GM12878 (cell line): ENCODE results near the gene HOXD13. TPM values are rescaled to one million over a fixed set of nuclear protein-coding genes. Genes with fewer than 3 reads are reported as not detected.
A peak's percentile ranks its signal among the peaks of the same experiment; 100 is the strongest.

ENCODE experiments used
- ATAC-seq: fragments of 200-7000 bp; cut with Tn5 transposase; 3 replicates; pipeline ENCODE4 v1.9.1; 2020; ENCODE audit warnings: mild to moderate bottlenecking, moderate library complexity
- BruUV-seq: library from RNA; stranded (reverse); fragments of 400-500 nt; replicated peaks from 2 replicates; lab custom pipeline; 2021; lab: Mats Ljungman, UMichigan
- CTCF ChIA-PET: fragments of 300-600 bp; sonication (Branson Sonifier 250); formaldehyde crosslinking; extraction: SDS; loops from one replicate; lab custom pipeline; 2021; ENCODE audit warnings: inconsistent platforms; lab: Yijun Ruan, JAX
- POLR2A ChIA-PET: fragments of 350-600 bp; formaldehyde crosslinking; extraction: SDS; loops from one replicate; lab custom pipeline; 2021; ENCODE audit warnings: inconsistent platforms; lab: Charles Lee
- RAD21 ChIA-PET: fragments of 300-600 bp; sonication (Branson Sonifier 250); formaldehyde crosslinking; loops from one replicate; lab custom pipeline; 2023; ENCODE audit warnings: antibody characterized with exemption; ENCODE audit not compliant: unreplicated experiment; lab: Charles Lee
- SMC1A ChIA-PET: fragments of 300-600 bp; sonication (Branson Sonifier 250); formaldehyde crosslinking; loops from one replicate; lab custom pipeline; 2023; ENCODE audit not compliant: unreplicated experiment, uncharacterized antibody; lab: Charles Lee
- DNase-seq: peaks from one replicate; pipeline ENCODE4 v3.0.0-alpha.2; 2011; ENCODE audit warnings: low read depth, low spot score
- FAIRE-seq: peaks from 3 replicates; lab custom pipeline; 2011; peaks lifted over from hg19 to GRCh38; lab: Jason Lieb, UNC
- H2AFZ ChIP-seq: 2 replicates; pipeline ENCODE4 v1.6.0; 2011; ENCODE audit warnings: low read depth, low read length, control low read depth; ENCODE audit not compliant: control insufficient read depth
- H3K27ac ChIP-seq: 2 replicates; pipeline ENCODE4 v1.5.1; 2011; ENCODE audit warnings: control low read depth; ENCODE audit not compliant: control insufficient read depth, insufficient read depth
- H3K27me3 ChIP-seq, 2 experiments: replicated peaks in 1 of 2; 2 replicates each; pipeline versions ENCODE4 v1.6.0 to v1.6.1; 2011; ENCODE audit warnings: low read length in 1 of 2; ENCODE audit not compliant: control insufficient read depth in 2 of 2, insufficient read depth in 2 of 2
- H3K36me3 ChIP-seq, 2 experiments: 2 replicates each; pipeline ENCODE4 v1.5.1; 2011; ENCODE audit warnings: low read length in 1 of 2; ENCODE audit not compliant: control insufficient read depth in 2 of 2, insufficient read depth in 2 of 2
- H3K4me1 ChIP-seq: 2 replicates; pipeline ENCODE4 v1.6.1; 2011; ENCODE audit warnings: mild to moderate bottlenecking, low read length, moderate library complexity, mixed read lengths; ENCODE audit not compliant: control insufficient read depth, insufficient read depth
- H3K4me2 ChIP-seq: 2 replicates; pipeline ENCODE4 v1.6.0; 2011; ENCODE audit warnings: control low read depth; ENCODE audit not compliant: control insufficient read depth, insufficient read depth
- H3K4me3 ChIP-seq: fragments of 200-600 bp; sonication (generic); 2 replicates; pipeline ENCODE4 v1.5.1; 2016
- H3K79me2 ChIP-seq: 2 replicates; pipeline ENCODE4 v1.6.0; 2011; ENCODE audit warnings: low read length; ENCODE audit not compliant: control insufficient read depth, insufficient read depth
- H3K9ac ChIP-seq: 2 replicates; pipeline ENCODE4 v1.8.0; 2011; ENCODE audit warnings: low read length, control low read depth, mixed read lengths; ENCODE audit not compliant: control insufficient read depth, insufficient read depth
- H3K9me3 ChIP-seq: replicated peaks from 3 replicates; pipeline ENCODE4 v1.5.1; 2011; ENCODE audit warnings: mild to moderate bottlenecking, low read length; ENCODE audit not compliant: control insufficient read depth, insufficient read depth
- H4K20me1 ChIP-seq: 2 replicates; pipeline ENCODE4 v1.6.0; 2011; ENCODE audit not compliant: control insufficient read depth, insufficient read depth
- ASH2L ChIP-seq: fragments of 300-600, 200-600 bp; sonication (generic); IDR thresholded peaks from 2 replicates; pipeline ENCODE4 v1.6.1; 2017; ENCODE audit warnings: low read depth, mild to moderate bottlenecking, borderline replicate concordance
- BHLHE40 ChIP-seq, 2 experiments: fragments of 450-650 bp in 1 of 2; IDR thresholded peaks; 2 replicates each; pipeline ENCODE4 v1.6.1; 2011 to 2017; ENCODE audit warnings: low read depth in 2 of 2, borderline replicate concordance in 1 of 2, improper control_type of control experiment in 1 of 2, low read length in 1 of 2, mild to moderate bottlenecking in 1 of 2
- CBX3 ChIP-seq: fragments of 200-600 bp; sonication (generic); IDR thresholded peaks from 2 replicates; pipeline ENCODE4 v1.6.1; 2016; ENCODE audit warnings: low read depth, borderline replicate concordance
- MTA3 ChIP-seq: IDR thresholded peaks from 2 replicates; pipeline ENCODE4 v1.6.1; 2012; ENCODE audit warnings: low read length, inconsistent platforms, borderline replicate concordance
- MXI1 ChIP-seq: fragments of 150-350 bp; IDR thresholded peaks from 2 replicates; pipeline ENCODE4 v1.6.1; 2011; ENCODE audit warnings: low read depth, mild to moderate bottlenecking, inconsistent platforms, low read length, improper control_type of control experiment
- NFIC ChIP-seq: IDR thresholded peaks from 2 replicates; pipeline ENCODE4 v1.6.1; 2012; ENCODE audit warnings: low read depth, mild to moderate bottlenecking, inconsistent platforms, low read length, moderate library complexity
- POU2F2 ChIP-seq: IDR thresholded peaks from 3 replicates; pipeline ENCODE4 v1.6.1; 2011; ENCODE audit warnings: low read depth, mild to moderate bottlenecking, low read length, borderline replicate concordance
- SMC3 ChIP-seq: IDR thresholded peaks from 2 replicates; pipeline ENCODE4 v1.6.1; 2011; ENCODE audit warnings: low read length, improper control_type of control experiment, borderline replicate concordance
- TBL1XR1 ChIP-seq: IDR thresholded peaks from 2 replicates; pipeline ENCODE4 v1.6.1; 2012; ENCODE audit warnings: low read depth, low read length, improper control_type of control experiment
- ZBED1 ChIP-seq: IDR thresholded peaks from 2 replicates; pipeline ENCODE4 v1.6.1; 2016; ENCODE audit warnings: borderline replicate concordance
- WGBS: methylation state at CpG from one replicate; pipeline ENCODE4 v1.1.6; 2016; ENCODE audit warnings: low lambda C conversion rate; ENCODE audit not compliant: insufficient replicate concordance, insufficient coverage; ENCODE audit errors: missing lambda C conversion rate; 5-methylcytosine and 5-hydroxymethylcytosine counted together
- in situ Hi-C: fragments of 300-500 bp; cut with MboI; formaldehyde crosslinking; loops from 9 replicates; pipeline ENCODE4 v1.14.3; 2018; ENCODE audit warnings: mixed read lengths
- intact Hi-C: fragments of 100-400 bp; cut with micrococcal nuclease; formaldehyde crosslinking; loops from one replicate; pipeline ENCODE4 v1.14.2; 2022; ENCODE audit not compliant: unreplicated experiment
- polyA plus RNA-seq, 11 experiments: library from polyadenylated mRNA; depleted of rRNA in 4 of 11; unstranded in 6 of 11; stranded (reverse) in 5 of 11; fragments of >200 nt; fragmentation: Nextera tagmentation in 4 of 11; fragmentation: Illumina TruSeq in 1 of 11; extraction: Ambion mirVana in 4 of 11; extraction: Trizol in 1 of 11; gene quantifications; 1 replicate in 1 of 11; 2 replicates in 10 of 11; pipeline versions ENCODE4 v1.2.1 to v1.2.3, GENCODE V29; 2011 to 2016; ENCODE audit warnings: inconsistent platforms in 2 of 11, missing spikeins in 2 of 11, low read depth in 1 of 11
- total RNA-seq, 4 experiments: library from RNA; depleted of rRNA in 3 of 4; stranded (reverse); fragments of >200 nt in 3 of 4; fragmentation: Illumina TruSeq in 1 of 4; extraction: Trizol in 1 of 4; gene quantifications; 2 replicates each; pipeline versions ENCODE4 v1.2.1 to v1.2.3, GENCODE V29; 2013 to 2021
- TF ChIP-seq, protein P1 (sequence below): IDR thresholded peaks from 2 replicates; pipeline ENCODE4 v1.6.1; 2012; ENCODE audit warnings: low read depth, low read length, improper control_type of control experiment

Gene HOXD13
- total and polyA plus RNA-seq, 10 of the 15 experiments (the other 5 are each of a cell fraction or from before 2014, with no cell fraction given), result not detected

DNA sequence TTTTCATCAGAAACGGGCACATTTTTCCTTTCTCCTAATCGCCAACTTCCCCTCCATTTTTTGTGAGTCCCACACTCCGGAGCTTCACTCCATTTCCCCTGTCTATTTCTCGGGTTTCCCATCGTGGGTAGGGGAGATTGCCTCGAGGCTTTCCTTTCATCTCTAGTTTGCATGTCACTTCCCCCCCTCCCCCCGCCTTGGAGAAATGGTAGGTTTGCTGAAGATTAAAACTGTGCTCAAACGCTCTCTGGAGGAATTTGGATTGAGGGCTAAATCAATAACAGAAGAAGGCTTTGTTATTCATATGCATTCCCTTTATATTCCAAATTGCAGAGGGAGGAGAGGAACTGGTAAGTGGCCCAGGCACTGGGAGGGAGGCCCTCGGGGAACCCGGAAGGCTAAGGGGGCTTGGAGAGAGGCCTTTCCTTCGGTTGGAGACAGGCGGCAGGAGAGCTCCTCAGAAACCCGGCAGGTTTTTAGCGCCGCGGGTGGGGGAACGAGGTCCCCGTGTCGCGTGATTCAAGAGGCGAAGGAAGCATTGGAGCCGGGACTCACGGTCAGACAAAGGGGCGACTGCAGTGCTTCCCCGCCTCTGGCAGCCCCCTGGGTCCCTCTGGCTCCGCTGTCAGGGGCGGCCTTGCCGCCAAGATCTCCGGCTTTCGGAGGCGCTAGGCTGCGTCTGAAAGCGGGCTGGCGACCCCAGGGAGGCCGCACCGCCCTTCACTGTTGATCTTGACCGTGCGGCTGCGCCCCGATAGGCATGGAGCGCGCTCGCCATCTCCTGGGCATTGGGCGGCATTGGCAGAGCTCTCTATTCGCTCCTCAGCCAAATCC, 4.7 kb downstream of the HOXD13 start (continued):
- TF ChIP-seq SMC3, result peak; percentile 66
- no peak for TF ChIP-seq MTA3
- TF ChIP-seq, protein P1, sequence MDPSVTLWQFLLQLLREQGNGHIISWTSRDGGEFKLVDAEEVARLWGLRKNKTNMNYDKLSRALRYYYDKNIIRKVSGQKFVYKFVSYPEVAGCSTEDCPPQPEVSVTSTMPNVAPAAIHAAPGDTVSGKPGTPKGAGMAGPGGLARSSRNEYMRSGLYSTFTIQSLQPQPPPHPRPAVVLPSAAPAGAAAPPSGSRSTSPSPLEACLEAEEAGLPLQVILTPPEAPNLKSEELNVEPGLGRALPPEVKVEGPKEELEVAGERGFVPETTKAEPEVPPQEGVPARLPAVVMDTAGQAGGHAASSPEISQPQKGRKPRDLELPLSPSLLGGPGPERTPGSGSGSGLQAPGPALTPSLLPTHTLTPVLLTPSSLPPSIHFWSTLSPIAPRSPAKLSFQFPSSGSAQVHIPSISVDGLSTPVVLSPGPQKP, result no peak
- no peak for TF ChIP-seq MXI1
- peak in 1 of 2 experiments; percentile 51; a peak in 1 of 4 replicates for TF ChIP-seq BHLHE40 (IDR thresholded peaks at IDR 0.05; ENCODE audit: borderline replicate concordance in 1 of 2, low read depth in 2 of 2, low read length in 1 of 2)

- no peaks in the 10 kb centered on the region for H4K20me1 ChIP-seq
- no peaks in the 10 kb centered on the region for H3K79me2 ChIP-seq
- H3K9ac ChIP-seq, result no peak overlapping the region
- in situ Hi-C loops (loop anchor here (5.0 kb wide), 2 partner anchors 411 to 731 kb away; no protein-coding TSS in a partner anchor), intact Hi-C loops (loop anchor here (1.0 to 2.0 kb wide), 5 partner anchors 408 to 847 kb away; no protein-coding TSS in a partner anchor)
- no peaks in the 10 kb centered on the region; the same call in 2 of the 3 replicates for H3K9me3 ChIP-seq
- ChIA-PET CTCF (interaction anchor here (0.6 to 3.7 kb wide), 17 partner anchors 9 to 1034 kb away, joined by 3 to 83 read pairs (median 4); no protein-coding TSS in a partner anchor), SMC1A (interaction anchor here (0.8 to 4.7 kb wide), 4 partner anchors 9 to 846 kb away, joined by 3 to 56 read pairs (median 6); no protein-coding TSS in a partner anchor), POLR2A (no interaction called here), RAD21 (interaction anchor here (0.6 to 3.0 kb wide), 6 partner anchors 408 to 894 kb away, joined by 3 to 50 read pairs (median 4); no protein-coding TSS in a partner anchor)
- 10% methylated on average over 18 of the region's 18 CpGs for WGBS
- no TSS peak for BruUV-seq
- DNase-seq, result no peak
- H3K4me3 ChIP-seq, result no peak overlapping the region
- no peaks in the 10 kb centered on the region for H3K36me3 ChIP-seq
- no peak overlapping the region for H2AFZ ChIP-seq
- peak overlapping the region; percentile 87; the same call in 1 of the 2 replicates for H3K4me2 ChIP-seq
- FAIRE-seq, result no peak
- ATAC-seq, result no peak
- peaks cover 14 to 34% of the 10 kb centered on the region in 2 experiments for H3K27me3 ChIP-seq
- H3K4me1 ChIP-seq, result peaks cover 3% of the 10 kb centered on the region; the same call in 1 of the 2 replicates
- H3K27ac ChIP-seq, result no peak overlapping the region
- TF ChIP-seq ZBED1 (no peak), ASH2L (no peak), NFIC (no peak), CBX3 (no peak), TBL1XR1 (no peak), POU2F2 (no peak)
These were observed 5.4 kb downstream of the HOXD13 start for GRCh38 chr2:176097820-176098365.
